ENCODE results near the gene PPM1D. TPM values are rescaled to one million over a fixed set of nuclear protein-coding genes. Genes with fewer than 3 reads are reported as not detected.
A peak's percentile ranks its signal among the peaks of the same experiment; 100 is the strongest.
"Not testable (repeated sequence)": the region's sequence is repeated elsewhere in the genome, so short reads cannot be mapped to it uniquely, and the experiment has no call there.

PPM1D gene
- polyA plus RNA-seq, 4 donors: 19.3 to 26.1 (median 20.7) TPM

- no peak for DNase-seq (ENCODE audit: low read depth in 4 of 4, low spot score in 3 of 4)
Observed at GRCh38 chr17:60664022-60664421, 64.0 kb downstream of the PPM1D start.

GRCh38 chr17:60665602-60666001 is 65.6 kb downstream of the PPM1D start:
- DNase-seq (ENCODE audit: low read depth in 4 of 4, low spot score in 3 of 4): no peak

- not testable (repeated sequence) for DNase-seq (ENCODE audit: low read depth in 4 of 4, low spot score in 3 of 4)
Observed at GRCh38 chr17:60668741-60669140, 68.7 kb downstream of the PPM1D start.

GRCh38 chr17:60671482-60671881 is 71.5 kb downstream of the PPM1D start:
- DNase-seq (ENCODE audit: low read depth in 4 of 4, low spot score in 3 of 4): no peak

GRCh38 chr17:60674637-60675036 is 74.6 kb downstream of the PPM1D start:
- not testable (repeated sequence) for DNase-seq (ENCODE audit: low read depth in 4 of 4, low spot score in 3 of 4)

- DNase-seq (ENCODE audit: low read depth in 4 of 4, low spot score in 3 of 4): no peak
Observed at GRCh38 chr17:60675997-60676396, 76.0 kb downstream of the PPM1D start.

GRCh38 chr17:60676758-60677307 is 76.8 kb downstream of the PPM1D start:
- DNase-seq (ENCODE audit: low read depth in 4 of 4, low spot score in 3 of 4): no peak

GRCh38 chr17:60677308-60678117 is 77.5 kb downstream of the PPM1D start, which contains the start of gene BCAS3:
BCAS3 (plus strand) TSS chr17:60677851.
- peak; percentile 97 to 98 (median 98) for DNase-seq (ENCODE audit: low read depth in 4 of 4, low spot score in 3 of 4)

- no peak for DNase-seq (ENCODE audit: low read depth in 4 of 4, low spot score in 3 of 4)
Observed at GRCh38 chr17:60678118-60678444, 78.1 kb downstream of the PPM1D start.

- no peak for DNase-seq (ENCODE audit: low read depth in 4 of 4, low spot score in 3 of 4)
Observed at GRCh38 chr17:60679287-60679686, 79.3 kb downstream of the PPM1D start.

- no peak for DNase-seq (ENCODE audit: low read depth in 4 of 4, low spot score in 3 of 4)
Observed at GRCh38 chr17:60680754-60681153, 80.8 kb downstream of the PPM1D start.

GRCh38 chr17:60685437-60685836 is 85.4 kb downstream of the PPM1D start:
- DNase-seq (ENCODE audit: low read depth in 4 of 4, low spot score in 3 of 4): no peak

GRCh38 chr17:60695960-60696359 is 96.0 kb downstream of the PPM1D start:
- DNase-seq (ENCODE audit: low read depth in 4 of 4, low spot score in 3 of 4): no peak

GRCh38 chr17:60699090-60699489 is 99.1 kb downstream of the PPM1D start:
- DNase-seq (ENCODE audit: low read depth in 4 of 4, low spot score in 3 of 4): no peak

- no peak for DNase-seq (ENCODE audit: low read depth in 4 of 4, low spot score in 3 of 4)
Observed at GRCh38 chr17:60704170-60704569, 104.2 kb downstream of the PPM1D start.

- no peak for DNase-seq (ENCODE audit: low read depth in 4 of 4, low spot score in 3 of 4)
Observed at GRCh38 chr17:60712675-60713074, 112.7 kb downstream of the PPM1D start.

- DNase-seq (ENCODE audit: low read depth in 4 of 4, low spot score in 3 of 4): no peak
Observed at GRCh38 chr17:60713608-60714007, 113.6 kb downstream of the PPM1D start.

Other genes starting within 250 kb of the PPM1D start
- 10 to 100 TPM; 31.8 to 44.2 (median 42.3) TPM for gene USP32, start 208.1 kb upstream of the PPM1D start, polyA plus RNA-seq (ENCODE audit: insufficient read length in 4 of 4)
- under 1 TPM in 1 of 4 donors, not detected in 3; 0.26 TPM for gene CHCT1, start 177.7 kb upstream of the PPM1D start, polyA plus RNA-seq (ENCODE audit: insufficient read length in 4 of 4)
- 10 to 100 TPM; 49.4 to 57.5 (median 56.1) TPM for gene APPBP2, start 74.0 kb upstream of the PPM1D start, polyA plus RNA-seq (ENCODE audit: insufficient read length in 4 of 4)
- 10 to 100 TPM; 17.7 to 31.6 (median 28.4) TPM for gene BCAS3, start 77.7 kb downstream of the PPM1D start, polyA plus RNA-seq (ENCODE audit: insufficient read length in 4 of 4)